A673 (cell line): ENCODE results near the gene VIP. TPM values are rescaled to one million over a fixed set of nuclear protein-coding genes. Genes with fewer than 3 reads are reported as not detected.

Source experiments
- BruUV-seq: library from RNA; stranded (reverse); fragments of 400-500 nt; replicated peaks from 2 replicates; lab custom pipeline; 2021; lab: Mats Ljungman, UMichigan
- CTCF ChIA-PET: fragments of 300-600 bp; sonication (Branson Sonifier 250); formaldehyde crosslinking; loops from one replicate; lab custom pipeline; 2022; ENCODE audit warnings: antibody characterized with exemption; lab: Charles Lee
- POLR2A ChIA-PET: fragments of 300-600 bp; sonication (Branson Sonifier 250); formaldehyde crosslinking; loops from one replicate; lab custom pipeline; 2022; ENCODE audit warnings: antibody characterized with exemption; ENCODE audit not compliant: low non-redundant PET; lab: Charles Lee
- DNase-seq: peaks from one replicate; pipeline ENCODE4 v3.0.0-alpha.2; 2015; ENCODE audit warnings: low spot score
- H3K27ac ChIP-seq: fragments of 200-600 bp; sonication (generic); 2 replicates; pipeline ENCODE4 v1.5.1; 2016; ENCODE audit warnings: mixed run types, low read depth, mild to moderate bottlenecking, mixed read lengths, antibody characterized with exemption, low read length; ENCODE audit not compliant: poor library complexity, severe bottlenecking
- H3K27me3 ChIP-seq: fragments of 200-600 bp; sonication (generic); replicated peaks from 2 replicates; pipeline ENCODE4 v1.6.1; 2017; ENCODE audit warnings: mixed run types, low read depth, mild to moderate bottlenecking, mixed read lengths, antibody characterized with exemption, low read length; ENCODE audit not compliant: insufficient read depth, poor library complexity
- H3K36me3 ChIP-seq: fragments of 200-600 bp; sonication (generic); 2 replicates; pipeline ENCODE4 v1.6.1; 2016; ENCODE audit warnings: mixed run types, mild to moderate bottlenecking, mixed read lengths, antibody characterized with exemption, low read length; ENCODE audit not compliant: insufficient read depth, poor library complexity, severe bottlenecking
- H3K4me1 ChIP-seq: fragments of 200-600 bp; sonication (generic); 2 replicates; pipeline ENCODE4 v1.6.1; 2017; ENCODE audit warnings: mixed run types, mild to moderate bottlenecking, mixed read lengths, antibody characterized with exemption, low read length; ENCODE audit not compliant: insufficient read depth, poor library complexity, severe bottlenecking
- H3K4me3 ChIP-seq: fragments of 200-600 bp; sonication (generic); 2 replicates; pipeline ENCODE4 v1.5.1; 2016; ENCODE audit warnings: low read depth, mixed run types, mild to moderate bottlenecking, mixed read lengths, low read length; ENCODE audit not compliant: poor library complexity, severe bottlenecking
- H3K9me3 ChIP-seq: fragments of 200-600 bp; sonication (generic); 2 replicates; pipeline ENCODE4 v1.6.1; 2016; ENCODE audit warnings: mixed run types, low read depth, mild to moderate bottlenecking, mixed read lengths, antibody characterized with exemption, low read length; ENCODE audit not compliant: poor library complexity, severe bottlenecking
- CTCF ChIP-seq: fragments of 300-800, 200-600 bp; sonication (generic); conservative IDR thresholded peaks from 2 replicates; pipeline ENCODE4 v1.5.1; 2017; ENCODE audit warnings: low read depth, mild to moderate bottlenecking, antibody characterized with exemption, low read length, moderate library complexity, mixed read lengths
- EZH2 ChIP-seq: fragments of 200-600 bp; sonication (generic); IDR thresholded peaks from 2 replicates; pipeline ENCODE4 v1.6.1; 2017; ENCODE audit warnings: borderline replicate concordance, low read depth, mild to moderate bottlenecking, mixed read lengths, antibody characterized with exemption, low read length; ENCODE audit not compliant: poor library complexity, severe bottlenecking
- intact Hi-C: fragments of 100-400 bp; cut with micrococcal nuclease; formaldehyde crosslinking; loops from one replicate; pipeline ENCODE4 v1.10.0; 2022; ENCODE audit not compliant: unreplicated experiment
- total RNA-seq: library from RNA; stranded (reverse); gene quantifications from 2 replicates; pipeline ENCODE4 v1.2.3, GENCODE V29; 2021

Gene VIP
- total RNA-seq, 1 experiment from 2014 or later: not detected

DNA sequence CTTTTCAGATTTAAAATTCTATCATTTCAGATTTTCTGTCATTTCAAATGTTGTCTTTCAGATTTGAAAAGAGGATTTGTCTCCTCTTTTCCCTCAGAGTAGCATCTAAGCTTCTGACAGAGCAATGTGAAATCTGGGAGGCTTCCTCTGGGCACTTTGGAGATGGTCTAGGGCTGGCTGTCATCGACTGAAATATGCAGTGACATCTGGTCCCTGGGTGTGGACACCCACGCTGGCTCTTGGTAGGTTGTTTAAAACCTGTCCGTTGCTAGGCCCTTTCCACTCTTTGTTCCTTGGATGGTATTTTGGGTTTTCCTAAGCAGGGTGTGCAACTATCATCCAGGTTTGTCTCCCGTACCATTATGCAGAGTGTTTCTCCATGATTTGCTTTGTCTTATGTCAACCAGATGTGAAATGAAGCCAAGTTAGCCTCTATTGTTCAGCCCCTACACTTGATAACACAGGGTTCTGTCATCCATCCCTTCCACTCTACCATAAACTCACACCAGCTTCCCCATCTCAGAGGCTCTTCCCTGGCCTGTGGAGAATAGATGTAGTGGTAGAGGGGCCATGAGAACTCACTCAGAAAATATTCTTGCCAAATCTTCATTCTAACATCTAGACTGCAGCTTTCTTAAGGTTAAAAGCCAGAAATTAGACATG lies 5.0 kb upstream of the VIP start:
- TF ChIP-seq EZH2: no peak
- TF ChIP-seq CTCF: no peak
- intact Hi-C loops: loop anchor here (5.0 kb wide), 1 partner anchor 152 kb away; no protein-coding TSS in a partner anchor
- H3K36me3 ChIP-seq: no peaks in the 10 kb centered on the region
- ChIA-PET POLR2A (no interaction called here), CTCF (no interaction called here)
- no peak overlapping the region for H3K4me3 ChIP-seq
- no peak for DNase-seq
- H3K27ac ChIP-seq: no peak overlapping the region
- no peaks in the 10 kb centered on the region for H3K4me1 ChIP-seq
- BruUV-seq: no TSS peak
- no peaks in the 10 kb centered on the region for H3K9me3 ChIP-seq
- H3K27me3 ChIP-seq: no peaks in the 10 kb centered on the region

DNA sequence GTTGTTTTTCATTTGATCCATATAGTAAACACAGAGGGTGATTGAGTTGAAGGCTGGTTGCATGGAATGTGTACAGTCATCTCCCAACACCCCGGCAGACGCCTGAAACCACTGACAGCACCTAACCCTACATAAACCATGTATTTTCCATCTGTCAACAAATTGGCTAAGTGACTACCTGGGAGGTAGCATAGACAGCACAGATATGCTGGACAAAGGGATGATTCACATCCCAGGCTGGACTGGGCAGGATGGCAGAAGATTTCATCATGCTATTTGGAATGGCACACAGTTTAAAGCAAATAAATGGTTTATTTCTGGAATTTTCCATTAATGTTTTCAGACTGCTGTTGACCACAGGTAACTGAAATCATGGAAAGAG lies 4.4 kb upstream of the VIP start:
- no peaks in the 10 kb centered on the region for H3K27me3 ChIP-seq
- H3K4me1 ChIP-seq: no peaks in the 10 kb centered on the region
- BruUV-seq: no TSS peak
- TF ChIP-seq CTCF (no peak), EZH2 (no peak)
- H3K9me3 ChIP-seq: no peaks in the 10 kb centered on the region
- no peak overlapping the region for H3K4me3 ChIP-seq
- intact Hi-C loops: loop anchor here (5.0 kb wide), 1 partner anchor 151 kb away; no protein-coding TSS in a partner anchor
- CTCF ChIA-PET: no interaction called here
- H3K27ac ChIP-seq: no peak overlapping the region
- H3K36me3 ChIP-seq: no peaks in the 10 kb centered on the region
- DNase-seq: no peak
- POLR2A ChIA-PET: no interaction called here

- no peaks in the 10 kb centered on the region for H3K36me3 ChIP-seq
- no TSS peak for BruUV-seq
- TF ChIP-seq CTCF (peak; percentile 45; the same call in 1 of the 2 replicates), EZH2 (no peak)
- intact Hi-C loops: loop anchor here (2.0 to 5.0 kb wide), 2 partner anchors 148 to 278 kb away; no protein-coding TSS in a partner anchor
- no peaks in the 10 kb centered on the region for H3K9me3 ChIP-seq
- no peaks in the 10 kb centered on the region for H3K27me3 ChIP-seq
- ChIA-PET CTCF (interaction anchor here (0.9 kb wide), 1 partner anchor 199 kb away, joined by 3 read pairs; no protein-coding TSS in a partner anchor), POLR2A (no interaction called here)
- H3K27ac ChIP-seq: no peak overlapping the region
- DNase-seq: peak; percentile 21
- H3K4me1 ChIP-seq: no peaks in the 10 kb centered on the region
- H3K4me3 ChIP-seq: no peak overlapping the region
Measured at GRCh38 chr6:152748843-152749242, 1.8 kb upstream of the VIP start.
